HG03442 (cell line): ENCODE data around the gene CNTN4.

Source experiments
- ATAC-seq: cut with Tn5 transposase; IDR thresholded peaks from one replicate; pipeline ENCODE4 v1.9.1; 2021; ENCODE audit warnings: mild to moderate bottlenecking, moderate library complexity; ENCODE audit not compliant: unreplicated experiment

CNTN4 gene

DNA sequence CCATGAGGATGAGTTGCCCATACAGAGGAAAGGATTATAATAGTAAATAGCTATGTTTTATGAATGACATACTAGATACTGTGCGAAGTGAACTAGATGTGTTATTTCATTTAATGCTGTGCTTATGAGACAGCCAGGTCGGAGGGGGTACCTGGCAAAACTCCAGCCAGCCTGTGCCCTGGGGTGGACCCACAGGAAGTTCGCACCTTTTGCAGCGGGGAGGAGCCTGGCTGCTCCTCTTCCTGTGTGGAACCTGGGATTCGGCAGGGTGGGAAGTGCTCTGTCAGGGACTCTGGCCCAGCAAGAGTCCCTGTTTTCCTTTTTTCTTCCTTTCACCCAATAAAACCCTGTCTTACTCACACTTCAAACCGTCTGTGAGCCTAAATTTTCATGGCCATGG, 559.3 kb downstream of the CNTN4 start:
- no peak for ATAC-seq

DNA sequence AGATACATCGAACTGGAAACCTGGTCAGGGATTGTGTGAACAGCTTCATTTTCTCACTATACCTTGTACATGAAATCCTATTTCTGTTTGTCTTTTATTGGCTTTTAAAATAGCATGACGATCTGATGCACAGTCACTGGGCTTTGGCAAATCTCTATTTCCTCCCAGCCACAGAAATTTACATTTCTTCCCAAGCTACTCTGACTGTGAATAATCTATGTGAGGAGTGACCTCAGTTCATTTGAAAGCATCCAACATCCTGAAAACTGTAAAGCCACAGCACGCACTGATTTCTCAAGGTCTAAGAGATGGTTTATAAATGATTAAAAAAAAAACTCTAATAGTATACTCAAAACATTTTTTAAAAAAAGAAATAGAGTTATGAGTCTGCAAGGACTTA, 561.2 kb downstream of the CNTN4 start:
- no peak for ATAC-seq

DNA sequence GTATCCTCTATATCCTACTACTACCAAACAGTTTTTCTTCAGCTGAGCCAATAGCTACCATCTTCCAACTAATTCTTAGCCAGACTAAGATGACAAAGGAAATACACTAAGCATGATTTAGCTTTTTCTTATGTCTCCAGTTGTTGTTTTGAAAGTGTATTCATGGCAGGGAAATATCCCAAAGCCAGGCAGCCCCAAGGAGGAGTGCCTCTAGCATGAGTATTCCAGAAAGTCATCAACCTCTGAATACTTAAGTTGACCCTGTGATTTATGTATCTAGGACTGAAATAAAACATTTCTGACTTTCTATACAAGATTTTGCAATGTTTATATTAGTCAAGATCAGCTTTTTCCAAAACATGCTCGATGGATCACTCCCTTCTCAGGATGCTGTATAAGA, 562.4 kb downstream of the CNTN4 start:
- no peak for ATAC-seq

DNA sequence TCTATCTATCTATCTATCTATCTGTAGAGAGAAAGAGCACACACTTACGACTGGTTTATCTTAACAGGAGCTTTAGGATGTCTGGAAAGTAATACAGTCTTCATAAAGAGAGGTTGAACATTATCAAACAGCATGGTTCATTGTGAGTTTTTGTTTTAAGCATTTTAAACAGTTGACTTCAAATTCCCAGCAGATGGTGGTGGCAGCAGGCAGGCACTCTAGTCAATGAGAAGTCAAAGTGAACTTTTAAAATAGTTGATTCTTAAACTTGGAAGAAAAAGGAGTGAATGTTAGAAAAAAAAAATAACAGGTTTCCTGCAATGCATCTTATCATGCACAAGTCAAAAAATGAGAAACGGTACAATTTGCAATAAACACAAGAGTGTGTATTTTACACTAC, 578.8 kb downstream of the CNTN4 start:
- ATAC-seq, result no peak

DNA sequence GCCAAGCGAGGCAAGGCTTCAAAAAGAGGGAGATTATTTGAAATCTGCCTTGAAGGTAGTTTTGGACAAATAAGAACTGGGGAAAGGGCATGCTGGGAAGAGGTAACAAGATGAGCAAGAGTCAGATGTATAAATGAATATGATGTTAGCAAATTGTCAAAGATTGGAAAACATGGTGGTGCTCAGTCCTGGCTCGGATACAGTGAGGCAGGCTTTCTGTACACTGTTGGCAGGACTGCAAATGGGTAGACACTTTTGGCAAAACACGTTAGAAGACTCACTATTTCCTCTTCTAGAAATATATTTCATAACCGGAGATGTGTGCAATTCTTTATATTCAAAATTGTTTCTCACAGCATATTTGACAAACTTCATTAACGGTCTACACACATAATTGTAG, 581.6 kb downstream of the CNTN4 start:
- ATAC-seq, result no peak

DNA sequence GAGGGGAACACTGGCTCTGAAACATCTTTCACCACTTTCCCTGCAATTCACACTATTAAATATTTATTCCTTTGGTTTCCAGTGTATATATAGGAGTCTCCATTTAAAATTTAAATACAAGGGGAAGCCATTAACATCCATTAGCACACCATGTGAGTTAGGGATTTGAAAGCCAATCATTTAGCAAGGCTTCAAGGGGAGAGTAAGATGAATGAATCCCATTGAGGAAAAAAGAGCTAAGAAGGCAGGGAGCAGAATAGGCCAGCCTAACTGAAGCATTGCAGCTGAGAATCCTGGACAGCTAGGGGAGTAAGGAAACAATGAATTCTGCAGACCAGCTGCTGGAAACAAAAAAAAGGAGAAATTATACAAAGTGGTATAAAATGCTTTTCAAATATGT, 585.4 kb downstream of the CNTN4 start:
- ATAC-seq, result no peak

DNA sequence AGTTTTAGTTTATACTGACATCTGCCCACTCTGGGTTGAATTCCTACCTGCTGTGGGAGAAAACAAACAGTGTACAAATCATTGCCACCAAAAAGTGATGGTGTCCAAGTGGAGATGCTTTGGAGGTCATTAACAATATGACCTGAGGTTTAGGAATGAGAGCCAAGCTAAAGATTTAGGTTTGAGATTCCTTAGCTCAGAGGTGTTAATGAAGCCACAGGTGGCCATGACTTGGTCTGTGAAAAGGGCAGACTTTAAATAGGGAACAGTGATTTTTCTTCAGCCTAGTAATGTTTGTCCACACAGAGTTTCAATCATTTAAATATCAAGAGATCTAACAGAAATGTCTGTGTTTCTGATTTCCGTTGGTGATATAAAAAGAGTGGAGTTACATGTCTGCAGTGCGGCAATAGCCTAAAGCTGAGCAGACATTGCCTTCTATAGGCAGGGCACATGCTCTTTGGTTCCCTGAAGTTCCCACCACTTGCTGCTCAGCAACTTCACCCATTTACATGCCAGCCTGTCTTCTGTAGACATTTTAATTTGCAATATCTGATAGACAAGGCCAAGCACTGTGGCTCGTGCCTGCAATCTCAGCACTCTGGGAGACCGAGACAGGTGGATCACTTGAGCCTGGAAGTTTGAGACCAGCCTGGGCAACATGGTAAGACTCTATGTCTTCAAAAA, 588.3 kb downstream of the CNTN4 start:
- ATAC-seq, result no peak

DNA sequence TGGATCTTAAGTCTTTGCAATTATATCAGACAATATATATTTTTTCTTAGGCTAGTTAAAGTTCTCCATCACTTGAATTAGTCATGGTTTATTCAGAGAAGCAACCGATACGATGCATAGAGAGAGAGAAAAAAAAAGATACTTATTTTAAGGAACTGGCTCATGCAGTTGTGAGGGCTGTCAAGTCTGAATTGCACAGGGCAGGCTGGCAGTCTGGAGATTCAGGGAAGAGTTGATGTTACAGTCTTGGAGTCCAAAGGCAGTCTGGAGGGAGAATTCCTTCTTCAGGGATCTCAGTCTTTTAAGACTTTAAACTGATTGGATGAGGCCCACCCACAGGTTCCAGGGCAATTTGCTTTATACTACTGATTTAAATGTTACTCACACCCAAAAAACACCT, 598.9 kb downstream of the CNTN4 start:
- no peak for ATAC-seq

DNA sequence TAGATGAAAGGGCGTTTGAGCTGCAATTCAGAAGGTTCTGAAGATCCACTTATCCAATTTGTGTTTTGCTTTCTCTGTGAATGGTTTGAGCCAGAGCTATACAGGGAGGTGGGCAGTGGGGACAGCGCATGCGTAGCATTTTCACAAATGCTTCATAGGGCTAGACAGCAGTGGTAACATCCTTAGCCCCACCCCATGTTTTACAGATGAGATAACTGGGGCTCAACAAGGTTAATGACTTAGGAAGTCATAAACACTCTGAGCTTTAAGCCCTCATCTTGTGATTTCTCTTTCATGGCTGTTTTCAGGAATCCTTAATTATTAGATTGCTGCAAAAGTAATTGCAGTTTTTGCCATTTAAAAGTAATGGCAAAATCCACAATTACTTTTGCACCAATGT, 602.8 kb downstream of the CNTN4 start:
- no peak for ATAC-seq

DNA sequence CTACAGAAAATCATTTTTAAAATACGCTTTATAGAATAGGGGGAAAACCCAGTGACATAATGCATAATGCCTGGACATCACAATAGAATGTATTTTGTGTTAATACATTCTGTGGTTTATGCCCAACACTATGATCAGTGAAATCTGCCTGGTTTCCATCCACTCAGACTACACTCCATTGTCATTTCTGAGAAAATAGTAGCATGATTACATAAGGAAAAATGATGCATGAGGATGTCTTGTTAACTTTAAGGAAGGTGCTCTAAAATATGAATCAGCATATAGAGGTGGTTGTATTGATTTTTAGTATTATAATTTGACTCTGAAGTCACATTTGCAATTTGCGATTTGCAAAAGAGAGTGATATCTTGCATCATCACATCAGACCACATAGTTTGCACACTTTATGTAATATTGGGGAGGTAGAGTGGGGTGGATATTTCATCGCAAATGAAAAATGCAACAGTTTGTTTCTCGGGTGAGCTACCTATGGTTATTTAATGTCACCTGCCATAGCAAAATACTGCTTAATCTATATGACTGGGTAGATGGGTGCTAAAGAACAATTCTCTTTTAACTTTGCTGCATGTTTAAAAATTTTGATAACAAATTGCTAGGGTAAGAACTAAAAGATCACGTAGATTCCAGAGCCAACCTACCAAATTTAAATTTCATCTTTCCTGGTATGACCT, 607.6 kb downstream of the CNTN4 start:
- ATAC-seq, result no peak

DNA sequence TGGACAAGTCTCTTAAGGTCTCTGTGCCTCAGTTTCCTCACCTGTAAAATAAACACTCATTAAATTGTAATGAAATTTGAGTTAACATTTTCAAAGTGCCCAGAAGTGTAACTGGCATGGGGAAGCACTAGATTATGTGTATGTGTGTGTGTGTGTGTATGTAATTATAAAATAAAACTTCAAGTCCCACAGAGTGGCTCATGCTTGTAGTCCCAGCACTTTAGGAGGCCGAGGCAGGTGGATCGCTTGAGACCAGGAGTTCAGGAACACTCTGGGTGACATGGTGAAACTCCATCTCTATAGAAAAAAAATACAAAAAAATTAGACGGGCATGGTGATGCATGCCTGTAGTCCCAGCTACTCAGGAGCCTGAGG, 608.2 kb downstream of the CNTN4 start:
- ATAC-seq, result no peak

DNA sequence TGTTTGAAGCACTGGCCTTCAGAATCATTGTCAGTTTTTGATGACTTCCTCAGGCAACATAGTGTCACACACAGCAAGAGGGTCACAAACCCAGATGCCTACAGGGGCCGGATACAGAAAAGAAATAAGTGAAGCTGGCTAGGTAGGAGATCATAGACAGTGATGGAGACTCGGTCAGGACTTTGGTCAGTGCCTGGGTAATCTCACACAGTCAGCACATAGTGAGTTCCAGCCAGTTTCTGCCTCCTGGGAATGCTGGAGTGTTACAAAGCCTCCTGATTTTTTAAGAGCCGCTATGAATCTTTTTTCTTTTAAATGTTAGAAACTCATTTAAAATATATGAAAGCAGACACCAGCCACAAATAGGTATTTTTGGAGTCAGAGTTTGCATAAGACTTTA, 612.4 kb downstream of the CNTN4 start:
- ATAC-seq, result no peak

DNA sequence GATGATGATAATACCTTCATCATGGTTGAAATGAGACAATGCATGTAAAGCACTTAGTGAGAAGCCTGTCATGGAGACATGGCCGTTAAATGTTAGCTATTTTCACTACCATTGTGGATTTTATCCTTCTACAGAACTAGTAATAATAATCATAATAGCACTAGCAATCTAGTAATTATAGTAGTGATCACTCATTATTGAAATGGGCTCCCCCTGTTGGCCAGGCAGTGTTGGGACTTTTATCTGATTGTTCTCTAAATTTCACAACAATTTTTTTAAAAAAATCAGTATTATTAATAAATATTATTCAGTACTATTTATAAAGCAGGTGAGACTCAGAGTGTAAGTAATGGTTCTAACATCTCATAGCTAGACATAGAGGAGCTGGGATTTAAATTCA, 615.3 kb downstream of the CNTN4 start:
- ATAC-seq, result no peak

DNA sequence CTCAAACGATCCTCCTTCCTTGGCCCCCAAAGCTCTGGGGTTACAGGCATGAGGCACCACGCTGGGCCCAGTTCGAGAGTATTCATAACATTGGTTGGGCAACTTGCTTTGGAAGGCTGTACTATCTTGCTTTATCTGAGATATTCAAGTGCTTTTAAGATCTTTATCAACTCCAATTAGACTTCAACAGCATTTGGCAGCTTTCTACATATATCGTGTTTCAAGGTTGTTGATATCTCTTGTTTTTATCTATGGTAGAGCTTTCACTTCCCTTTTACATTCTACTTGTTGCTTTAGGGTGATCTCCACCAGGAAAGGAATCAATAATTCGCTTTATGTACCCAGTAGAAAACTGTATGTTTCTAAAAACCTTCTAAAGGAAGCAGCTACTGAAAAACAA, 616.2 kb downstream of the CNTN4 start:
- ATAC-seq, result peak; percentile 39

DNA sequence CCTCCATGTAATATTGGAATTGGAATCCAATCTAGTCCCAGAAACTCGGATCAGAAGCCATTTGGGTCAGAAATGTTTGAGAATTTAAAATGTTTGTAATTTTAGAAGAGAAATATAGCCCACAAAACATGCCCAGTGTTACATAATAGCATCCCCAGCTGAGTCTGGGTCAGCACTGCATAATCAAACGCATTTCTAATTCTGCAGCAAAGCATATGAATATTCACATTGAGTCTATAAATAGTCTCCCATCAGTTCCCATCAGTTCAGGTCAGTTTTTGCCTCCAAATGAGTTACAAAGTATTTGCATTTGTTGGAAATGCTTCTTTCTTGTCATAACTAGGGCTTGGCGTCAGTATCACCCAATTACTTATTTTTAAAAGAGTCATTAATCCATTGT, 628.4 kb downstream of the CNTN4 start:
- ATAC-seq, result no peak

DNA sequence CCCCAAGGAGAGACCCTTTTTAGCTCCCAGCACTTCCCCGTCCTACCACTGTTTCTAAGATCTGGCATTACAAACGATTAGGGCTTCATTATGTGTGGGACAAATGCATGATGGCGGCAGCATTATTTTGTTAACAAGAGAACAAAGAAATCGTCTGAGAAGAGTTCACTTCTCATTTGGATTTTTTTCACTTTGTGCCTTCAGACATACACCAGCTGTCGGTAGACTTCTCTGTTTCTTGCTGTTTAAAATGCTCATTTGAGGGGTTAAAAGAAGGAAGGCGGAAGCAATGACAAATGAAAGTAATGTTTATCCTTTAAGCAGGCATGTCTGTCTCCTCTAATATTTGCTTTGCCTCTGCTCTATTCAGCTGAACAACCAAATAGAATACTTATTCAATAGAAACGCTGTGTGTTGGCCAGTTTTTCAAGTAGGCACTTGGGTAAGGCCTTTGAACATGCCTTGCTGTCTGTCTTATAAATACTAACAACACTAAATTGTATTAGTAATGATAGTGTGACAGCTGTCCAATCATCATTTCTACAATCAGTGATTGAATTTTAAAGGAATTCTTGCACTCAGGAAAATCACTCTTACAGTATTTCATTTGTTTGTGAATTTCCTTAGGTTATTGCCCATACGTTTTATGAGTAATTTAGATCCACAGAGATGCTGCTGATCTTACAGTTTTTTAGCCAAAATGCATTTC, 629.1 kb downstream of the CNTN4 start:
- no peak for ATAC-seq

DNA sequence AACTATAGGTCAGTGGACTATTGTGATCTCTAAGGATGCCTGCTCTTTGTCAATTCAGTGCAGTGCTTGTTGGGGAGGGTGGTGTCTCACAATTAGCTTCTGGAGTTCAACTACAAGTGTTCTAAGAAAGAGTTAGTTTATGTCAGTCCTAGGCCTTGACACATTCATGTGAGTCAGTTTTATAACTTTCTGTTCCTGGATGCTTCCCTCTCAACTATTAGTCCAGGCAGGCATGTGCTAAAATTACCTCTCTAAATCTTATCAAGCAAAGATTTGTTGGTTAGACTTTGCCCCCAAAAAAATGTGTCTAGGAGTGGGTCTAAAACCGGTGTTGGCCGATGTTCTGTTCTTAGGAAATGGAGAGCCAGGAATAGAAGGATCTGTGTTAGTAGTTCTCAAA, 633.2 kb downstream of the CNTN4 start:
- no peak for ATAC-seq

DNA sequence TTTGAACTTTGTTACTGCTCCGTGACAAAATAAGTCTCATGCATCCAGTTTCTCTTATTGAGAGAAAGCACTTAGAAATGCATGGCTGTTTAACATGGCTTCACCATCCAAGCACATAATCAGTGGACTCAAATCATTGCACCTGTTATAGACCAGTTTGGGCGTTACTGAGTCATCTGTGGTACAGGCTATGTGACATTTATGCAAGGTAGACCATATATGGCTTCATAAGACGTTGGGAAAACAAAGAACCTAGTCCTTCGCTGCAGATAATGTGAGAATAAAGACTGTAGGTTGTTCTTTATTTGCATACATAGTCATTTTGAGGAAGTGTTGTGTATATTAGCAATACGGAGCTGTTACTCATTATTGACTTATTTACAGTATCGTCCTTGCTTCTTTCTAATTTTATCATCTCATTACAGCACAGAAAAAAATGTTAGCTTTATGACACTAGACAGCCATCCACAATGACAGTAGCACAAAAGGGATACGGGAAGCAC, 636.8 kb downstream of the CNTN4 start:
- no peak for ATAC-seq

DNA sequence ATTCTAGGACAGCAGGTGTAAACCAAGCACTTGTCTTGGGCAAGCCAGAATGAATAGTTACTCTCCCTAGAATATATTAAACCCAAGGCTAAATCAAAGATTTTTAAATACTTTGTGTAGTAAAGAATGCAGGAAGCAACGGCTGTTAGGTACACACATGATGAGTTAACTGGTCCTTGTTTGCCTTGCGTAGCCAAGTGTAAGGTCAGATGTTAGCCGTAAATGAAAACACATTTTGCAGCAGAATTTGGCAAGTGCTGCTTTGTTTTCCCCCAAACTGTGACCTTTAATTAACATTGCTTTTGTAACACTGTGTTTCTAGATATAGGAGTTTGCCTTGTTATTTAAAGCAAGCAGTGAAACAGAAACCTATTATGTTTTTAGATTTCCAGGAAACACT, 642.9 kb downstream of the CNTN4 start:
- ATAC-seq, result no peak

DNA sequence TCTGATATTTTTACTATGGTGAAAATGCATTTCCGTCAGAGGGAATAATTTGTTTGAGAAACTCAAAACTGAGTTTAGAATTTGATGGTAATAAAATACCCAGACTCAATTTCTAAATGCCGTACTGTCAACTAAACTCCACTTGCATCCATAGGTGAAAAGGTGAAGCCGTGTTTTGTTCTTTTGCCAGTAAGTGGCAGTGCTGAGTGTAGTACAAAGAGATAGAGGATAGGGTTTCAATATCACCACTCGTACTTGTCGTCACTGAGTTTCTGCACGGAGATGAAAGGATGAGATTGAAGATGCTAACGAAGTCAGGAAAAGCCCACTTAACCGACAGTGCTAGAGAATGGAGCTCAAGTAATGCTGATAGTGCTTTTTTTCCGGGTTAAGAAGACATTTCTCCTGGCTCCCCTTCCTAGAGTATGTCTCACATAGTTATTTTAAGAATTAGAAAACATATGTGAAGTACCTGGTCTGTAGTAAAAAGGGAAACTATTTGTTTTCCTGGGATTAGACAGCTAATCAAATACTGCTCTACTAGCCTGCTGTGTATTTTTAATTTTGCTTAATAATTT, 666.4 kb downstream of the CNTN4 start:
- ATAC-seq, result peak; percentile 90

DNA sequence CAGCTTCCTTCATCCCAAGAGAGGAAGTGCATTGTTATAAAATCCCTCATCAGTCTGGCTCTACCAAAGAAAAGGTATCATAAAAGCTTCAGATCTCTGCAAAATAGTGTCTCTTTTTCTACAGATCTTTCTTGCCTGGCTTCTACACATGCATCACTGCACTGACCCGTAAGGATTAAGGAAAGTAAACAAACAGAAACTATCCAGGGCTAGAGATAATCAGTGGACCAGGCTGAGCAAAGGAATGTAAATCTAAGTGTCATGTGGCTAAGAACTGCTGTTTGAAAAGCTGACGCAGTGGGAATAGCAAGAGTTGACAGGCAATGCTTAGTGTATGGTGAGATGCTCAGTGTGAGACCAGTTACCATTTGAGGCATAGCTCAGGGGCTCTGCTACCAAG, 671.8 kb downstream of the CNTN4 start:
- no peak for ATAC-seq

DNA sequence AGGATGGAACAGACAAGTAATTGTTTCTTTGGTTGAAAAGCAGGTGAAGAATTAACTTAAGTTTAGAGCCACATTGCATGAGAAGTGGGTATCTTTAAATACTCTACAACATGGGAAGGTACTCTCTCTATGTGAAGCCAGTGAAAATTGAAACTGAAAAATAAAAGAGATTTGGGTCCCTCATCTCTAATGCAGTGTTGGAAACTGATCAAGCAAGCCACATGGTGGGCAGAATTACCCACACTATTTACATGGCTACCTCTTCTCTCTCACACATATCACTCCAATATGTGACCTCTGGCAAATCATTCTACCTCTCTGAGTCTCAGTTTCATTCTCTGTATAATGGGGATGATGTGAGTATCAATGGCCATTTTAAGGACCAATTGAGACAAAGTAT, 672.5 kb downstream of the CNTN4 start:
- ATAC-seq, result peak; percentile 85
